ENCODE measurements around the gene SLC38A11. TPM values are rescaled to one million over a fixed set of nuclear protein-coding genes. Genes with fewer than 3 reads are reported as not detected.

Gene SLC38A11
- total and polyA plus RNA-seq, 2 of the 13 experiments (the other 11 are each of a cell fraction or from before 2014, with no cell fraction given): 14.0 to 14.3 TPM

DNA sequence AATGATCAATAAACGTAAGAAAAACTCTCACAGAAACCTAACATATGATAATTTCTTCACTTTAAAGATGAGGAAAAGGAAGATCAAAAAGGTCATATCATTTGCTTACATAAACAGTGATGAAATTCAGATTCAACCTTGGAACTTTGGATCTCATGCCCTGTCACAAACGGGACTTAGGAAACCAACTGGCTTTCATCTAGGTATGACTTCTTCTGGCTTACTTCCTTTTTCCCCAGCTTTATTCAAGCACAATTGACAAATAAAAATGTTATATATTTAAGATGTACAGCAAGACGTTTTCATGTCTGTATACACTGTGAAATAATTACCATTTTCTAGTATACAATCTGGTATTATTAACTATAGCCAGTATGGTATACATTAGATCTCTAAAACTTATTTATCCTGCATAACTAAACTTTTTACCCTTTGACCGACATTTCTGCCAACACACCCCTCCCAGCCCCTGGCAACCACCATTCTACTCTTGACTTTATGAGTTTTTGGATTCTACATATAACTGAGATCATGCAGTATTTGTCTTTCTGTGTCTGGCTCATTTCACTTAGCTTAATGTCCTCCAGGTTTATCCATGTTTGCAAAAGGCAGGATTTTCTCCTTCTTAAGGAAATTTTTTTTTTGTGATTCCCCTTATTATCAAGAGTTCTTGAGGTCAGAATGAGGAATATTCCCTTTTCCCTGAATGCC lies 67.7 kb downstream of the SLC38A11 start (continued):
- no peak for TF ChIP-seq SCMH1 (CRISPR knock-in tag; IDR thresholded peaks at IDR 0.05; ENCODE audit: borderline replicate concordance)
- TF ChIP-seq, protein P1, sequence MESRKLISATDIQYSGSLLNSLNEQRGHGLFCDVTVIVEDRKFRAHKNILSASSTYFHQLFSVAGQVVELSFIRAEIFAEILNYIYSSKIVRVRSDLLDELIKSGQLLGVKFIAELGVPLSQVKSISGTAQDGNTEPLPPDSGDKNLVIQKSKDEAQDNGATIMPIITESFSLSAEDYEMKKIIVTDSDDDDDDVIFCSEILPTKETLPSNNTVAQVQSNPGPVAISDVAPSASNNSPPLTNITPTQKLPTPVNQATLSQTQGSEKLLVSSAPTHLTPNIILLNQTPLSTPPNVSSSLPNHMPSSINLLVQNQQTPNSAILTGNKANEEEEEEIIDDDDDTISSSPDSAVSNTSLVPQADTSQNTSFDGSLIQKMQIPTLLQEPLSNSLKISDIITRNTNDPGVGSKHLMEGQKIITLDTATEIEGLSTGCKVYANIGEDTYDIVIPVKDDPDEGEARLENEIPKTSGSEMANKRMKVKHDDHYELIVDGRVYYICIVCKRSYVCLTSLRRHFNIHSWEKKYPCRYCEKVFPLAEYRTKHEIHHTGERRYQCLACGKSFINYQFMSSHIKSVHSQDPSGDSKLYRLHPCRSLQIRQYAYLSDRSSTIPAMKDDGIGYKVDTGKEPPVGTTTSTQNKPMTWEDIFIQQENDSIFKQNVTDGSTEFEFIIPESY (CRISPR knock-in tag; IDR thresholded peaks at IDR 0.05): no peak
- TF ChIP-seq CCDC6 (CRISPR knock-in tag; IDR thresholded peaks at IDR 0.05): no peak
- TF ChIP-seq, protein P2, sequence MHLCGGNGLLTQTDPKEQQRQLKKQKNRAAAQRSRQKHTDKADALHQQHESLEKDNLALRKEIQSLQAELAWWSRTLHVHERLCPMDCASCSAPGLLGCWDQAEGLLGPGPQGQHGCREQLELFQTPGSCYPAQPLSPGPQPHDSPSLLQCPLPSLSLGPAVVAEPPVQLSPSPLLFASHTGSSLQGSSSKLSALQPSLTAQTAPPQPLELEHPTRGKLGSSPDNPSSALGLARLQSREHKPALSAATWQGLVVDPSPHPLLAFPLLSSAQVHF (CRISPR knock-in tag; IDR thresholded peaks at IDR 0.05): no peak
- no peak; the same call in 1 of the 2 replicates for TF ChIP-seq ZNF816 (CRISPR knock-in tag; IDR thresholded peaks at IDR 0.05; ENCODE audit: borderline replicate concordance)
- no peak for TF ChIP-seq ZNF367 (CRISPR knock-in tag; IDR thresholded peaks at IDR 0.05; ENCODE audit: borderline replicate concordance)
- no peak for TF ChIP-seq ZFYVE20 (CRISPR knock-in tag; IDR thresholded peaks at IDR 0.05; ENCODE audit: borderline replicate concordance, low read depth)
- no peak for TF ChIP-seq CCAR2 (optimal IDR thresholded peaks at IDR 0.05; ENCODE audit: low read depth, low read length)
- TF ChIP-seq, protein P3, sequence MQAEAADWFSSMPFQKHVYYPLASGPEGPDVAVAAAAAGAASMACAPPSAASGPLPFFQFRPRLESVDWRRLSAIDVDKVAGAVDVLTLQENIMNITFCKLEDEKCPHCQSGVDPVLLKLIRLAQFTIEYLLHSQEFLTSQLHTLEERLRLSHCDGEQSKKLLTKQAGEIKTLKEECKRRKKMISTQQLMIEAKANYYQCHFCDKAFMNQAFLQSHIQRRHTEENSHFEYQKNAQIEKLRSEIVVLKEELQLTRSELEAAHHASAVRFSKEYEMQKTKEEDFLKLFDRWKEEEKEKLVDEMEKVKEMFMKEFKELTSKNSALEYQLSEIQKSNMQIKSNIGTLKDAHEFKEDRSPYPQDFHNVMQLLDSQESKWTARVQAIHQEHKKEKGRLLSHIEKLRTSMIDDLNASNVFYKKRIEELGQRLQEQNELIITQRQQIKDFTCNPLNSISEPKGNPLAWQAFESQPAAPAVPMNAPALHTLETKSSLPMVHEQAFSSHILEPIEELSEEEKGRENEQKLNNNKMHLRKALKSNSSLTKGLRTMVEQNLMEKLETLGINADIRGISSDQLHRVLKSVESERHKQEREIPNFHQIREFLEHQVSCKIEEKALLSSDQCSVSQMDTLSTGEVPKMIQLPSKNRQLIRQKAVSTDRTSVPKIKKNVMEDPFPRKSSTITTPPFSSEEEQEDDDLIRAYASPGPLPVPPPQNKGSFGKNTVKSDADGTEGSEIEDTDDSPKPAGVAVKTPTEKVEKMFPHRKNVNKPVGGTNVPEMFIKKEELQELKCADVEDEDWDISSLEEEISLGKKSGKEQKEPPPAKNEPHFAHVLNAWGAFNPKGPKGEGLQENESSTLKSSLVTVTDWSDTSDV (CRISPR knock-in tag; IDR thresholded peaks at IDR 0.05): no peak
- no peak for TF ChIP-seq SUZ12 (IDR thresholded peaks at IDR 0.05; ENCODE audit: low read depth, low read length)
- no peak for TF ChIP-seq MEF2D (CRISPR knock-in tag; IDR thresholded peaks at IDR 0.05)
- TF ChIP-seq KLF15 (CRISPR knock-in tag; IDR thresholded peaks at IDR 0.05; ENCODE audit: borderline replicate concordance): no peak
- TF ChIP-seq SNRNP70 (IDR thresholded peaks at IDR 0.05; ENCODE audit: low read depth, low read length): no peak
- TF ChIP-seq, protein P4, sequence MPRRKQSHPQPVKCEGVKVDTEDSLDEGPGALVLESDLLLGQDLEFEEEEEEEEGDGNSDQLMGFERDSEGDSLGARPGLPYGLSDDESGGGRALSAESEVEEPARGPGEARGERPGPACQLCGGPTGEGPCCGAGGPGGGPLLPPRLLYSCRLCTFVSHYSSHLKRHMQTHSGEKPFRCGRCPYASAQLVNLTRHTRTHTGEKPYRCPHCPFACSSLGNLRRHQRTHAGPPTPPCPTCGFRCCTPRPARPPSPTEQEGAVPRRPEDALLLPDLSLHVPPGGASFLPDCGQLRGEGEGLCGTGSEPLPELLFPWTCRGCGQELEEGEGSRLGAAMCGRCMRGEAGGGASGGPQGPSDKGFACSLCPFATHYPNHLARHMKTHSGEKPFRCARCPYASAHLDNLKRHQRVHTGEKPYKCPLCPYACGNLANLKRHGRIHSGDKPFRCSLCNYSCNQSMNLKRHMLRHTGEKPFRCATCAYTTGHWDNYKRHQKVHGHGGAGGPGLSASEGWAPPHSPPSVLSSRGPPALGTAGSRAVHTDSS (CRISPR knock-in tag; conservative IDR thresholded peaks at IDR 0.05): no peak
- no peak for TF ChIP-seq ZKSCAN1 (IDR thresholded peaks at IDR 0.05; ENCODE audit: low read length)
- TF ChIP-seq DNMT1 (CRISPR knock-in tag; IDR thresholded peaks at IDR 0.05): no peak
- TF ChIP-seq, protein P5, sequence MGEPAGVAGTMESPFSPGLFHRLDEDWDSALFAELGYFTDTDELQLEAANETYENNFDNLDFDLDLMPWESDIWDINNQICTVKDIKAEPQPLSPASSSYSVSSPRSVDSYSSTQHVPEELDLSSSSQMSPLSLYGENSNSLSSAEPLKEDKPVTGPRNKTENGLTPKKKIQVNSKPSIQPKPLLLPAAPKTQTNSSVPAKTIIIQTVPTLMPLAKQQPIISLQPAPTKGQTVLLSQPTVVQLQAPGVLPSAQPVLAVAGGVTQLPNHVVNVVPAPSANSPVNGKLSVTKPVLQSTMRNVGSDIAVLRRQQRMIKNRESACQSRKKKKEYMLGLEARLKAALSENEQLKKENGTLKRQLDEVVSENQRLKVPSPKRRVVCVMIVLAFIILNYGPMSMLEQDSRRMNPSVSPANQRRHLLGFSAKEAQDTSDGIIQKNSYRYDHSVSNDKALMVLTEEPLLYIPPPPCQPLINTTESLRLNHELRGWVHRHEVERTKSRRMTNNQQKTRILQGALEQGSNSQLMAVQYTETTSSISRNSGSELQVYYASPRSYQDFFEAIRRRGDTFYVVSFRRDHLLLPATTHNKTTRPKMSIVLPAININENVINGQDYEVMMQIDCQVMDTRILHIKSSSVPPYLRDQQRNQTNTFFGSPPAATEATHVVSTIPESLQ (CRISPR knock-in tag; conservative IDR thresholded peaks at IDR 0.05): no peak
- no peak for TF ChIP-seq ZNF260 (CRISPR knock-in tag; IDR thresholded peaks at IDR 0.05; ENCODE audit: borderline replicate concordance, low read depth)
- no peak for TF ChIP-seq ZNF460 (CRISPR knock-in tag; IDR thresholded peaks at IDR 0.05; ENCODE audit: borderline replicate concordance)
- peak; percentile 64; the same call in 1 of the 2 replicates for TF ChIP-seq ZNF264 (CRISPR knock-in tag; IDR thresholded peaks at IDR 0.05)
- TF ChIP-seq PAF1 (CRISPR knock-in tag; IDR thresholded peaks at IDR 0.05): no peak

Data from HepG2 (cell line).